PC-3 (cell line): ENCODE results near the gene AP2M1.

Experiments
- EZH2phosphoT487 ChIP-seq: fragments of 300-600 bp; sonication (generic); IDR thresholded peaks from 2 replicates; pipeline ENCODE4 v1.6.1; 2018; ENCODE audit warnings: mild to moderate bottlenecking, antibody characterized with exemption, low read length, borderline replicate concordance
- TF ChIP-seq, protein P1 (sequence below): fragments of 300-600 bp; sonication (generic); conservative IDR thresholded peaks from 2 replicates; pipeline ENCODE4 v1.5.1; 2017; ENCODE audit warnings: antibody characterized with exemption, low read depth, mild to moderate bottlenecking, low read length

DNA sequence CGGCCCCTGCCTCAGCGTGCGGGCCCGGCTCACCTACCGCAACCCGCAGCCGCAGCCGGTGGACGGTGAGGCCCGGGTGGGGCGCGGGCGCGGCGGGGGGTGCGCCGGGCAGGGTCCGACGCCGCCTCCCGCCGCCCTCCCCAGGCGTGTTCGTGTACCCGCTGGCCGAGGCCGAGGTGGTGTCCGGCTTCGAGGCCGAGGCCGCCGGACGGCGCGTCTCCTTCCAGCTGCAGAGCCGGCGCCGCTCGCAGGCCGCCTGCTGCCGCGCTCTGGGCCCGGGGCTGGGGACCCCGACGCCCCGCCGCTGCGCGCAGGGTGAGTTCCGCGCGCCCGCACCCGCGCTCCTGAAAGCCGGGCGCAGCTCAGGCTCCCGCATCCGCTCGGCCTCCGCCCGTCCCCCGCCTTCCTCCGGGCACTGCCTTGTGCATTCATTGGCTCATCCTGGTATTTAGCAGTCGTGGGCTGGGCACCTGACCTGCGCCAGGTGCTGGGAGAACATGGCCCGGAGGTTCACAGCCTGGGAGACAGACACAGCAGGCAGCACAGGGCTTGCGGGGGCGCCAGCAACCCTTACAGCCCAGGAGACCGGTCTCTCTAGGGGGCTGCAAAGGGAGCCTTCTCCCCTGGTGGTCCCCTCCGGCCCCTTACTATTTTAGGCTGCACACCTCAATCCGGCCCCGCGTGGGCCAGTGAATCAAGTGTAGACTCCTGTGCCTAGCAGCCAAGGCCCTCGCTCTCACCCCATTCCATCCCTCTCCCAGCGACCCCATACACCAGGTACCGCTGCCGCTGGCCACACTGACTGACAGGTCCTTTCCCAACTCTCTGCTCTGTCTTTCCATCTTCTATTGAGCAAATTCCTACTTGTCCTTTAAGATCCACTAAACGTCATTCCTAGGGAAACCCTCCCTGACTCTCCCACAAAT is 56.2 kb downstream of the AP2M1 start:
- TF ChIP-seq, protein P1, sequence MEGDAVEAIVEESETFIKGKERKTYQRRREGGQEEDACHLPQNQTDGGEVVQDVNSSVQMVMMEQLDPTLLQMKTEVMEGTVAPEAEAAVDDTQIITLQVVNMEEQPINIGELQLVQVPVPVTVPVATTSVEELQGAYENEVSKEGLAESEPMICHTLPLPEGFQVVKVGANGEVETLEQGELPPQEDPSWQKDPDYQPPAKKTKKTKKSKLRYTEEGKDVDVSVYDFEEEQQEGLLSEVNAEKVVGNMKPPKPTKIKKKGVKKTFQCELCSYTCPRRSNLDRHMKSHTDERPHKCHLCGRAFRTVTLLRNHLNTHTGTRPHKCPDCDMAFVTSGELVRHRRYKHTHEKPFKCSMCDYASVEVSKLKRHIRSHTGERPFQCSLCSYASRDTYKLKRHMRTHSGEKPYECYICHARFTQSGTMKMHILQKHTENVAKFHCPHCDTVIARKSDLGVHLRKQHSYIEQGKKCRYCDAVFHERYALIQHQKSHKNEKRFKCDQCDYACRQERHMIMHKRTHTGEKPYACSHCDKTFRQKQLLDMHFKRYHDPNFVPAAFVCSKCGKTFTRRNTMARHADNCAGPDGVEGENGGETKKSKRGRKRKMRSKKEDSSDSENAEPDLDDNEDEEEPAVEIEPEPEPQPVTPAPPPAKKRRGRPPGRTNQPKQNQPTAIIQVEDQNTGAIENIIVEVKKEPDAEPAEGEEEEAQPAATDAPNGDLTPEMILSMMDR = no peak
- no peak for TF ChIP-seq EZH2phosphoT487
